Peyer's patch (tissue), 4 donors: ENCODE results near the gene RPS27. TPM values are rescaled to one million over a fixed set of nuclear protein-coding genes. Genes with fewer than 3 reads are reported as not detected.

ENCODE experiments used
- DNase-seq, 3 donors: peaks; one replicate each; pipeline ENCODE4 v3.0.0-alpha.2; 2017 to 2019
- H3K27ac ChIP-seq, 4 donors: fragments of 200-600 bp; sonication (generic); one replicate each; pipeline ENCODE4 v1.5.1; 2016 to 2019
- H3K27me3 ChIP-seq, 2 donors: fragments of 200-600 bp; sonication (generic); one replicate each; pipeline ENCODE4 v1.5.1; 2019
- H3K36me3 ChIP-seq, 3 donors: fragments of 200-600 bp; sonication (generic); one replicate each; pipeline ENCODE4 v1.5.1; 2016 to 2019
- H3K4me1 ChIP-seq, 4 donors: fragments of 200-600 bp; sonication (generic); one replicate each; pipeline ENCODE4 v1.5.1; 2016 to 2019
- H3K4me3 ChIP-seq, 4 donors: fragments of 200-600 bp; sonication (generic); 1 replicate in 3 of 4; 2 replicates in 1 of 4; pipeline ENCODE4 v1.5.1; 2016 to 2019; ENCODE audit warnings: mild to moderate bottlenecking in 1 of 4
- H3K9me3 ChIP-seq, 4 donors: fragments of 200-600 bp; sonication (generic); one replicate each; pipeline ENCODE4 v1.5.1; 2016 to 2019; ENCODE audit warnings: mild to moderate bottlenecking in 1 of 4
- CTCF ChIP-seq, 6 experiments: fragments of 450-650 bp in 4 of 6; fragments of 200-600 bp in 2 of 6; sonication (generic) in 1 of 6; IDR thresholded peaks; one replicate each; pipeline ENCODE4 v1.5.1; 2017 to 2019; ENCODE audit warnings: antibody characterized with exemption in 6 of 6, mild to moderate bottlenecking in 3 of 6, moderate library complexity in 1 of 6
- POLR2A ChIP-seq, 2 donors: fragments of 450-650 bp; IDR thresholded peaks; one replicate each; pipeline ENCODE4 v1.5.1; 2017; ENCODE audit warnings: antibody characterized with exemption in 2 of 2, mild to moderate bottlenecking in 2 of 2, moderate library complexity in 2 of 2
- total RNA-seq, 4 donors: library from RNA; depleted of rRNA; stranded (reverse); fragments of >200 nt; gene quantifications; one replicate each; pipeline ENCODE4 v1.1.0, GENCODE V29; 2016

The RPS27 gene
- total RNA-seq = 1,000 to 10,000 TPM in 1 of 4 donors, 100 to 1,000 TPM in 3; 660 to 1,996 (median 833) TPM

GRCh38 chr1:153990468-153991150, at the start of gene RPS27:
RPS27 (plus strand) TSS chr1:153990762; CDS start chr1:153990797, 35 bp downstream.
- TF ChIP-seq CTCF (IDR thresholded peaks at IDR 0.05) (peak in 3 of 6 experiments; percentile 9), POLR2A (IDR thresholded peaks at IDR 0.05) (peak; percentile 97 to 99)
- no peaks in the 10 kb centered on the region for H3K27me3 ChIP-seq
- peaks cover 0 to 35% (median 13%) of the 10 kb centered on the region in 4 donors for H3K4me1 ChIP-seq
- H3K36me3 ChIP-seq = peaks cover 0 to 35% (median 3%) of the 10 kb centered on the region in 3 donors
- H3K9me3 ChIP-seq = no peaks in the 10 kb centered on the region
- peak; percentile 88 to 96 (median 88) for DNase-seq
- H3K4me3 ChIP-seq = peak within 1 kb of the TSS; percentile 59 to 99 (median 90)
- H3K27ac ChIP-seq = peak within 1 kb of the TSS; percentile 82 to 99 (median 92)

- Histone ChIP-seq H3K36me3 (peaks cover 0 to 61% (median 0%) of the 10 kb centered on the region in 3 donors), H3K27me3 (no peaks in the 10 kb centered on the region), H3K9me3 (no peaks in the 10 kb centered on the region), H3K4me3 (no peak overlapping the region), H3K27ac (no peak overlapping the region), H3K4me1 (peaks cover 0 to 21% (median 8%) of the 10 kb centered on the region in 4 donors)
- no peak for TF ChIP-seq POLR2A (IDR thresholded peaks at IDR 0.05)
- no peak for TF ChIP-seq CTCF (IDR thresholded peaks at IDR 0.05)
- peak in 1 of 3 donors; percentile 47 for DNase-seq
Observed at GRCh38 chr1:153941826-153942725, 48.5 kb upstream of the RPS27 start.

GRCh38 chr1:153942766-153943549, 47.6 kb upstream of the RPS27 start:
- DNase-seq = peak in 1 of 3 donors; percentile 32
- Histone ChIP-seq H3K4me1 (peaks cover 0 to 21% (median 8%) of the 10 kb centered on the region in 4 donors), H3K4me3 (no peak overlapping the region), H3K36me3 (peaks cover 0 to 60% (median 0%) of the 10 kb centered on the region in 3 donors), H3K27ac (no peak overlapping the region), H3K27me3 (no peaks in the 10 kb centered on the region), H3K9me3 (no peaks in the 10 kb centered on the region)
- TF ChIP-seq CTCF (IDR thresholded peaks at IDR 0.05) (no peak), POLR2A (IDR thresholded peaks at IDR 0.05) (no peak)

- no peaks in the 10 kb centered on the region for H3K27me3 ChIP-seq
- DNase-seq = peak in 1 of 3 donors; percentile 39
- peaks cover 0 to 21% (median 8%) of the 10 kb centered on the region in 4 donors for H3K4me1 ChIP-seq
- H3K36me3 ChIP-seq = peaks cover 0 to 62% (median 0%) of the 10 kb centered on the region in 3 donors
- H3K27ac ChIP-seq = peak overlapping the region; percentile 97 to 100 (median 99)
- H3K9me3 ChIP-seq = no peaks in the 10 kb centered on the region
- H3K4me3 ChIP-seq = peak overlapping the region in 2 of 4 donors; percentile 89 to 99
- TF ChIP-seq POLR2A (IDR thresholded peaks at IDR 0.05) (no peak), CTCF (IDR thresholded peaks at IDR 0.05) (no peak)
Observed at GRCh38 chr1:153944005-153944826, 46.3 kb upstream of the RPS27 start.
